Naive thymus-derived CD4-positive, alpha-beta T cell (primary cell): Measurements from ENCODE around the gene DNAH11. TPM values are rescaled to one million over a fixed set of nuclear protein-coding genes. Genes with fewer than 3 reads are reported as not detected.

ENCODE experiments used
- ATAC-seq: fragments of 150-1000 bp; cut with Tn5 transposase; 2 replicates; pipeline ENCODE4 v1.10.0; 2021; ENCODE audit warnings: mild to moderate bottlenecking, moderate library complexity
- CTCF ChIA-PET: fragments of 350-600 bp; sonication (Branson Sonifier 250); formaldehyde crosslinking; loops from one replicate; lab custom pipeline; 2021; ENCODE audit warnings: antibody characterized with exemption; lab: Charles Lee
- POLR2A ChIA-PET: fragments of 350-600 bp; sonication (Branson Sonifier 250); formaldehyde crosslinking; loops from one replicate; lab custom pipeline; 2021; ENCODE audit warnings: antibody characterized with exemption, inconsistent platforms; lab: Charles Lee
- DNase-seq, 9 donors: peaks; one replicate each; pipeline versions ENCODE4 v3.0.0 to v3.0.0-alpha.2; 2020 to 2022; ENCODE audit warnings: mixed read lengths in 1 of 9
- H3K27ac ChIP-seq: one replicate; pipeline ENCODE4 v1.7.0; 2013; ENCODE audit warnings: mild to moderate bottlenecking, low read depth, low read length, moderate library complexity
- H3K27me3 ChIP-seq, 2 donors: one replicate each; pipeline ENCODE4 v1.7.0; 2013; ENCODE audit warnings: low read length in 2 of 2, mild to moderate bottlenecking in 2 of 2, moderate library complexity in 2 of 2; ENCODE audit not compliant: control insufficient read depth in 2 of 2, insufficient read depth in 2 of 2
- H3K36me3 ChIP-seq, 3 experiments: 1 replicate in 2 of 3; 2 replicates in 1 of 3; pipeline ENCODE4 v1.7.0; 2013; ENCODE audit warnings: low read length in 3 of 3, mild to moderate bottlenecking in 3 of 3, moderate library complexity in 1 of 3; ENCODE audit not compliant: insufficient read depth in 3 of 3, control insufficient read depth in 2 of 3
- H3K4me1 ChIP-seq, 2 donors: one replicate each; pipeline ENCODE4 v1.7.0; 2013; ENCODE audit warnings: low read length in 2 of 2, mild to moderate bottlenecking in 2 of 2, moderate library complexity in 1 of 2; ENCODE audit not compliant: control insufficient read depth in 2 of 2, insufficient read depth in 2 of 2
- H3K4me3 ChIP-seq: 2 replicates; pipeline ENCODE4 v1.7.0; 2013; ENCODE audit warnings: mild to moderate bottlenecking, low read length
- H3K9me3 ChIP-seq, 3 experiments: 1 replicate in 2 of 3; 2 replicates in 1 of 3; pipeline ENCODE4 v1.7.0; 2013; ENCODE audit warnings: low read length in 3 of 3; ENCODE audit not compliant: control insufficient read depth in 2 of 3
- H3K27ac Mint-ChIP-seq, 9 donors: one replicate each; pipeline ENCODE4 v1.8.0; 2020 to 2022; ENCODE audit warnings: mixed read lengths in 9 of 9, mild to moderate bottlenecking in 8 of 9, moderate library complexity in 5 of 9, inconsistent platforms in 2 of 9
- H3K27me3 Mint-ChIP-seq, 5 donors: one replicate each; pipeline ENCODE4 v1.8.0; 2021 to 2022; ENCODE audit warnings: mixed read lengths in 5 of 5, mild to moderate bottlenecking in 1 of 5
- H3K36me3 Mint-ChIP-seq, 5 donors: one replicate each; pipeline ENCODE4 v1.8.0; 2020 to 2022; ENCODE audit warnings: mixed read lengths in 5 of 5, mild to moderate bottlenecking in 3 of 5, inconsistent platforms in 1 of 5
- H3K4me1 Mint-ChIP-seq, 7 donors: one replicate each; pipeline ENCODE4 v1.8.0; 2020 to 2022; ENCODE audit warnings: mixed read lengths in 7 of 7, mild to moderate bottlenecking in 3 of 7, inconsistent platforms in 1 of 7
- H3K4me3 Mint-ChIP-seq, 10 donors: one replicate each; pipeline ENCODE4 v1.8.0; 2020 to 2022; ENCODE audit warnings: mild to moderate bottlenecking in 10 of 10, mixed read lengths in 10 of 10, moderate library complexity in 6 of 10, inconsistent platforms in 2 of 10
- H3K9me3 Mint-ChIP-seq, 11 donors: one replicate each; pipeline ENCODE4 v1.8.0; 2020 to 2022; ENCODE audit warnings: mixed read lengths in 11 of 11, mild to moderate bottlenecking in 4 of 11, inconsistent platforms in 1 of 11, moderate library complexity in 1 of 11
- intact Hi-C, 2 donors: fragments of 100-400 bp; cut with micrococcal nuclease; formaldehyde crosslinking; loops; one replicate each; pipeline ENCODE4 v1.15.1; 2023
- polyA plus RNA-seq, 2 donors: library from polyadenylated mRNA; unstranded; fragments of 300-500 nt; fragmentation: Illumina TruSeq; gene quantifications; one replicate each; pipeline ENCODE4 v1.2.3, GENCODE V29; 2021
- total RNA-seq, 6 experiments: library from RNA in 5 of 6; stranded (reverse) in 5 of 6; gene quantifications; 1 replicate in 5 of 6; 2 replicates in 1 of 6; pipeline ENCODE4 v1.2.3 and lab custom pipeline; 2021 to 2026

DNAH11 gene
- total and polyA plus RNA-seq, 7 experiments from 2014 or later = 0.02 to 8.1 (median 0.22) TPM; not detected in 1

GRCh38 chr7:21624320-21624719, 81.5 kb downstream of the DNAH11 start:
- Histone ChIP-seq H3K36me3 (no peaks in the 10 kb centered on the region), H3K27ac (no peak overlapping the region), H3K4me3 (no peak overlapping the region), H3K9me3 (no peaks in the 10 kb centered on the region), H3K4me1 (no peaks in the 10 kb centered on the region), H3K27me3 (no peaks in the 10 kb centered on the region)
- no peaks in the 10 kb centered on the region for H3K4me1 Mint-ChIP-seq
- CTCF ChIA-PET = no interaction called here
- intact Hi-C loops = no loop called here
- peaks cover 0 to 5% (median 0%) of the 10 kb centered on the region in 5 donors for H3K36me3 Mint-ChIP-seq
- ATAC-seq (no peak), DNase-seq (no peak)
- H3K27ac Mint-ChIP-seq = no peak overlapping the region
- POLR2A ChIA-PET = interaction anchor here (0.6 kb wide), 1 partner anchor 115 kb away, joined by 4 read pairs; no protein-coding TSS in a partner anchor
- peaks cover 0 to 8% (median 6%) of the 10 kb centered on the region in 11 donors for H3K9me3 Mint-ChIP-seq
- peaks cover 0 to 3% (median 0%) of the 10 kb centered on the region in 5 donors for H3K27me3 Mint-ChIP-seq
- no peak overlapping the region for H3K4me3 Mint-ChIP-seq

- H3K4me1 ChIP-seq = no peaks in the 10 kb centered on the region
- H3K36me3 ChIP-seq = no peaks in the 10 kb centered on the region
- POLR2A ChIA-PET = no interaction called here
- H3K27ac ChIP-seq = no peak overlapping the region
- H3K27me3 ChIP-seq = no peaks in the 10 kb centered on the region
- ATAC-seq (no peak), DNase-seq (no peak)
- no peak overlapping the region for H3K4me3 ChIP-seq
- Mint-ChIP-seq H3K4me1 (peaks cover 0 to 7% (median 0%) of the 10 kb centered on the region in 7 donors), H3K9me3 (peaks cover 0 to 13% (median 5%) of the 10 kb centered on the region in 11 donors), H3K4me3 (no peak overlapping the region), H3K36me3 (peaks cover 0 to 9% (median 3%) of the 10 kb centered on the region in 5 donors), H3K27me3 (peaks cover 0 to 11% (median 7%) of the 10 kb centered on the region in 5 donors), H3K27ac (no peak overlapping the region)
- CTCF ChIA-PET = no interaction called here
- peaks cover 0 to 4% (median 0%) of the 10 kb centered on the region in 3 experiments for H3K9me3 ChIP-seq
- intact Hi-C loops = no loop called here
Measured at GRCh38 chr7:21636694-21637093, 93.9 kb downstream of the DNAH11 start.

DNA sequence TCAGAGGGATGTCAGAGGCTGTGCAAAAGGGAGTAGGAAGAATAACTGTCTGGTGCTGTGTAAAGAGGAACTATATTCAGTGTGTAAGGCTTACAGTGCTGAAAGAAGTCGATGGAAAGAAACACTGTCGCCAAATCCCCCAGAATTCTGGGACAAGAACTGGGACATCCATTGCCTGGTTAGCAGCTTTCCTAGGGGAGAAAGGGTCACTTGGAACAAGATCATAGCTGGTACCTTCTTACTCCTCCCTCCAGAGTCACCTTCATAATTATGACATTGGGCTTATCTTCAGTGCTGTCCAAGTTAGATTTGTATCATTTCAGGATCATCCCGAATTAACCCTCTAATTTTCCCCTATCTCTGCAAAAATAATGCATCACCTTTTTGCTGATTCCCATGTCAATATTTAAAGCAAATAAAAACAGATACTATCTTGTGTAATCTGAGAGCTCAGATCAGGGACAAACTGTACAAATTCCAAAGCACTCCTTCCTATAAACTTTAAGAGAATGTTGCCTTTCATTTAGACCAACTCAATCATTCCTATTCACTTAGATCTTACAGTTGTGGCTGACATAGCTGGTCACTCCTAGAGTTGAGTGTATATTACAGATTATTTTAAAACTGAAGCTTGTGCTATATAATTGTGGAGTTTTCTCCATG, 96.5 kb downstream of the DNAH11 start:
- Histone ChIP-seq H3K36me3 (no peaks in the 10 kb centered on the region), H3K27me3 (no peaks in the 10 kb centered on the region), H3K4me3 (no peak overlapping the region), H3K27ac (no peak overlapping the region), H3K4me1 (no peaks in the 10 kb centered on the region), H3K9me3 (no peaks in the 10 kb centered on the region)
- H3K27ac Mint-ChIP-seq = no peak overlapping the region
- DNase-seq (no peak), ATAC-seq (no peak)
- H3K27me3 Mint-ChIP-seq = peaks cover 0 to 17% (median 8%) of the 10 kb centered on the region in 5 donors
- H3K4me1 Mint-ChIP-seq = peaks cover 0 to 7% (median 0%) of the 10 kb centered on the region in 7 donors
- H3K36me3 Mint-ChIP-seq = no peaks in the 10 kb centered on the region
- H3K9me3 Mint-ChIP-seq = no peaks in the 10 kb centered on the region
- intact Hi-C loops = no loop called here
- POLR2A ChIA-PET = no interaction called here
- H3K4me3 Mint-ChIP-seq = no peak overlapping the region
- CTCF ChIA-PET = no interaction called here

DNA sequence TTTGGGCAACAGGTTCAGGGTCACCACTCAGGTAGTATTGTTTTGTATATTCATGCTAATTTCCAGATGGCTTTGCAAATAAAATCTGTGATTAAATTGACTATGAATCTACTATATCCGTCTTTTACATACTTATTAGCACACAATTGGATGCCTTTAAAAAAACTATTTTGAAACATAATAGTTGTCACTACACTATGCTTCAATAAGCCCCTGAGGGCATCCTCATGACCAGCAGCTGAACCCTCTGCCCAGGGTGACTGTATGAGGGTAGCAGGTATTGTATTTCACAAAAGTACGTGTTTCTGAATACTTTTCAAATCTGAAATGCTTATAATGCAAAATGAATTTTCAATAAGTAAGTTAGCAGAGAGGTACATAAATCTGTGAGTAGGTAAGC, 97.3 kb downstream of the DNAH11 start:
- Mint-ChIP-seq H3K4me1 (peaks cover 0 to 5% (median 0%) of the 10 kb centered on the region in 7 donors), H3K36me3 (no peaks in the 10 kb centered on the region), H3K27me3 (peaks cover 0 to 20% (median 10%) of the 10 kb centered on the region in 5 donors), H3K27ac (no peak overlapping the region), H3K4me3 (no peak overlapping the region), H3K9me3 (no peaks in the 10 kb centered on the region)
- POLR2A ChIA-PET = no interaction called here
- CTCF ChIA-PET = no interaction called here
- H3K36me3 ChIP-seq = no peaks in the 10 kb centered on the region
- H3K27me3 ChIP-seq = no peaks in the 10 kb centered on the region
- ATAC-seq = no peak
- H3K27ac ChIP-seq = no peak overlapping the region
- H3K4me3 ChIP-seq = no peak overlapping the region
- intact Hi-C loops = no loop called here
- no peaks in the 10 kb centered on the region for H3K9me3 ChIP-seq
- no peaks in the 10 kb centered on the region for H3K4me1 ChIP-seq
- no peak for DNase-seq

DNA sequence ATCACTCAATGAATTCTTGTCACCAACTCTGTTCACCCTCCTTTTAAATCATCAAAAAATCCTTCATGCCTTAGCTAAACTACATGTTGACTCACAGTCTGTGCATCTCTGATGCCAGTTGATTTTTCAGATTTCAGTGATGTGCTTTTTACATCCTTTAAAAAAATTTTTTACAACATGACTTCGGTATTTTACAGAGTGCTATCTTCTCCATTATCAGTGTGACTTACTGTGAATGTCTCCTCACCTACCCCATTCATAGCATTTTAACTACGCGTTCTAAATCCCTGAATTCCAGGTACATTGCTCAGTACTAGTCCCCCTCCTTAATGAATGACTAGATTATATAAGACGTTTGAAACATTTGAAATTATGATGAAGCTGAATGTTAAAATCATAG, 98.7 kb downstream of the DNAH11 start:
- no peak overlapping the region for H3K27ac Mint-ChIP-seq
- no peaks in the 10 kb centered on the region for H3K36me3 ChIP-seq
- no peaks in the 10 kb centered on the region for H3K4me1 ChIP-seq
- H3K27me3 Mint-ChIP-seq = peaks cover 0 to 20% (median 13%) of the 10 kb centered on the region in 5 donors
- no peaks in the 10 kb centered on the region for H3K27me3 ChIP-seq
- no peak overlapping the region for H3K27ac ChIP-seq
- H3K36me3 Mint-ChIP-seq = no peaks in the 10 kb centered on the region
- CTCF ChIA-PET = no interaction called here
- no peak overlapping the region for H3K4me3 Mint-ChIP-seq
- H3K4me1 Mint-ChIP-seq = peaks cover 0 to 13% (median 0%) of the 10 kb centered on the region in 7 donors
- no peak overlapping the region for H3K4me3 ChIP-seq
- no peak for DNase-seq
- POLR2A ChIA-PET = no interaction called here
- intact Hi-C loops = no loop called here
- H3K9me3 Mint-ChIP-seq = peaks cover 0 to 8% (median 0%) of the 10 kb centered on the region in 11 donors
- ATAC-seq = no peak
- H3K9me3 ChIP-seq = no peaks in the 10 kb centered on the region

DNA sequence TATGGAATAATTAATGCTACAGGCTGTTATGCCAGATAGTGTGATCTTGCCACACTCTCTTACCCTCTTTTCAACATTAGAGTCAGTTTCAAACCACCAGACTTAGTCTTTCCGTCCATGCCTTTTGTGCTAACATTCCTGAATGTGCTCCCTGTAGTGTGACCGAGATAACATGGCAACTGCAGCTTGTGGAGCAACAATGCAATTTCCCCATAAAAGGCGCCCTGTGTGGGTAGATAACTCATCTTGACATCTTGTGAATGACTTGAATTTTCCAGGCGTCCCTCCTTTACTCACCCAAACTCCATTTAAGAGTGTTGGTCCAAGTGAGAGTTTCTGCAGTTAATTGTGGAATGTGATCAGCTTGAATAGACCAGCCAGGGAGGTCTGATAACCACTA, 99.6 kb downstream of the DNAH11 start:
- POLR2A ChIA-PET = no interaction called here
- Mint-ChIP-seq H3K4me3 (no peak overlapping the region), H3K4me1 (peaks cover 0 to 13% (median 0%) of the 10 kb centered on the region in 7 donors), H3K36me3 (peaks cover 0 to 4% (median 0%) of the 10 kb centered on the region in 5 donors), H3K27me3 (peaks cover 0 to 20% (median 13%) of the 10 kb centered on the region in 5 donors), H3K9me3 (peaks cover 0 to 14% (median 0%) of the 10 kb centered on the region in 11 donors), H3K27ac (no peak overlapping the region)
- Histone ChIP-seq H3K9me3 (no peaks in the 10 kb centered on the region), H3K36me3 (no peaks in the 10 kb centered on the region), H3K4me3 (no peak overlapping the region), H3K27me3 (no peaks in the 10 kb centered on the region), H3K27ac (no peak overlapping the region), H3K4me1 (no peaks in the 10 kb centered on the region)
- DNase-seq (no peak), ATAC-seq (no peak)
- CTCF ChIA-PET = no interaction called here
- intact Hi-C loops = no loop called here

DNA sequence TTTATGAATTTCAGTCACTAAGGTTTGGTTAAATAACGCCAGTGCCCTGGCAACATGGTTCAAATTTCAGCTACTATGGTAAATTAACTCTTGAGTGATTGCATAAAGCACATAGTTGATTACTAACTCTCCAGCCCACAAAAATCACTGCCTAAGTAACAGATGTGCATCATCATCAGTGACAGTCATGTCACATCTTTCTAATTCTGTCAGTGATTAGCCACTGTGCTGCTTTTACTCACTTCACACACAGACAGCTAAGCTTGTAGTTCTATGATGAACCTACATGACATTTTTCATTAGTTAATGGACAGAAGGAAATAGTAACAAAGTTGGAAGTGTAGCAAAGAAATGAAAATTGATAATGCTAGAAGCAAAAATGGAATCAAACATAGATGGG, 108.9 kb downstream of the DNAH11 start:
- no peak overlapping the region for H3K27ac ChIP-seq
- DNase-seq (no peak), ATAC-seq (no peak)
- no peak overlapping the region for H3K4me3 Mint-ChIP-seq
- no peak overlapping the region for H3K4me3 ChIP-seq
- H3K4me1 Mint-ChIP-seq = no peaks in the 10 kb centered on the region
- no peak overlapping the region for H3K27ac Mint-ChIP-seq
- H3K36me3 ChIP-seq = no peaks in the 10 kb centered on the region
- H3K27me3 ChIP-seq = no peaks in the 10 kb centered on the region
- H3K9me3 Mint-ChIP-seq = peaks cover 0 to 14% (median 4%) of the 10 kb centered on the region in 11 donors
- no peaks in the 10 kb centered on the region for H3K9me3 ChIP-seq
- intact Hi-C loops = no loop called here
- POLR2A ChIA-PET = no interaction called here
- H3K36me3 Mint-ChIP-seq = peaks cover 0 to 4% (median 0%) of the 10 kb centered on the region in 5 donors
- CTCF ChIA-PET = no interaction called here
- no peaks in the 10 kb centered on the region for H3K4me1 ChIP-seq
- peaks cover 0 to 4% (median 0%) of the 10 kb centered on the region in 5 donors for H3K27me3 Mint-ChIP-seq
